ENCODE data around the gene FAM120B.
"Not testable (repeated sequence)": the region's sequence is repeated elsewhere in the genome, so short reads cannot be mapped to it uniquely, and the experiment has no call there.

The FAM120B gene

GRCh38 chr6:170402318-170403040, 95.9 kb downstream of the FAM120B start:
- Histone ChIP-seq H3K36me3 (peaks cover 63 to 97% (median 90%) of the 10 kb centered on the region in 11 experiments), H3K9me3 (replicated peaks in 1 of 11) (no peaks in the 10 kb centered on the region), H3K27ac (no peak overlapping the region), H3K27me3 (no peaks in the 10 kb centered on the region), H4K20me1 (peaks cover 0 to 8% (median 0%) of the 10 kb centered on the region in 11 experiments; a peak in 2 of 22 replicates), H3K4me2 (no peak overlapping the region), H3K4me3 (no peak overlapping the region), H3K9ac (no peak overlapping the region), H3K4me1 (peaks cover 0 to 21% (median 0%) of the 10 kb centered on the region in 10 experiments; a peak in 7 of 20 replicates)
- TF ChIP-seq Cebpa-rat (IDR thresholded peaks at IDR 0.05) = no peak

- Histone ChIP-seq H3K4me2 (no peak overlapping the region), H3K9ac (no peak overlapping the region), H3K4me3 (no peak overlapping the region), H3K27me3 (no peaks in the 10 kb centered on the region), H3K4me1 (peaks cover 0 to 30% (median 0%) of the 10 kb centered on the region in 10 experiments; a peak in 7 of 20 replicates), H4K20me1 (peaks cover 0 to 8% (median 0%) of the 10 kb centered on the region in 11 experiments; a peak in 2 of 22 replicates), H3K27ac (no peak overlapping the region), H3K36me3 (peaks cover 56 to 90% (median 85%) of the 10 kb centered on the region in 11 experiments), H3K9me3 (replicated peaks in 1 of 11) (no peaks in the 10 kb centered on the region)
- TF ChIP-seq Cebpa-rat (IDR thresholded peaks at IDR 0.05) = no peak
These were observed 96.9 kb downstream of the FAM120B start for GRCh38 chr6:170403451-170403850.

- no peak overlapping the region for H3K27ac ChIP-seq
- H3K4me1 ChIP-seq = peaks cover 0 to 30% (median 0%) of the 10 kb centered on the region in 10 experiments; a peak in 7 of 20 replicates
- peaks cover 50 to 84% (median 79%) of the 10 kb centered on the region in 11 experiments for H3K36me3 ChIP-seq
These were observed 97.5 kb downstream of the FAM120B start for GRCh38 chr6:170404036-170404435.

GRCh38 chr6:170404697-170405096, 98.1 kb downstream of the FAM120B start:
- Histone ChIP-seq H3K4me3 (no peak overlapping the region), H3K4me1 (peaks cover 0 to 30% (median 0%) of the 10 kb centered on the region in 10 experiments; a peak in 7 of 20 replicates), H3K9ac (no peak overlapping the region), H3K27me3 (no peaks in the 10 kb centered on the region), H3K4me2 (no peak overlapping the region), H3K9me3 (replicated peaks in 1 of 11) (peaks cover 0 to 2% (median 0%) of the 10 kb centered on the region in 11 experiments; a peak in 1 of 22 replicates), H4K20me1 (peaks cover 0 to 8% (median 0%) of the 10 kb centered on the region in 11 experiments; a peak in 2 of 22 replicates), H3K36me3 (peaks cover 48 to 78% (median 73%) of the 10 kb centered on the region in 11 experiments), H3K27ac (no peak overlapping the region)
- TF ChIP-seq Cebpa-rat (IDR thresholded peaks at IDR 0.05) = no peak

More at GRCh38 chr6:170404036-170404435, 97.5 kb downstream of the FAM120B start:
- no peak for TF ChIP-seq Cebpa-rat (IDR thresholded peaks at IDR 0.05)
- Histone ChIP-seq H3K4me2 (no peak overlapping the region), H3K9ac (no peak overlapping the region), H3K9me3 (replicated peaks in 1 of 11) (no peaks in the 10 kb centered on the region), H3K4me3 (no peak overlapping the region), H4K20me1 (peaks cover 0 to 8% (median 0%) of the 10 kb centered on the region in 11 experiments; a peak in 2 of 22 replicates), H3K27me3 (no peaks in the 10 kb centered on the region)

- peaks cover 0 to 7% (median 0%) of the 10 kb centered on the region in 11 experiments; a peak in 2 of 22 replicates for H4K20me1 ChIP-seq
- H3K9ac ChIP-seq = no peak overlapping the region
- no peak overlapping the region for H3K4me3 ChIP-seq
- peaks cover 0 to 30% (median 0%) of the 10 kb centered on the region in 10 experiments; a peak in 7 of 20 replicates for H3K4me1 ChIP-seq
- no peak overlapping the region for H3K4me2 ChIP-seq
- peaks cover 41 to 70% (median 66%) of the 10 kb centered on the region in 11 experiments for H3K36me3 ChIP-seq
- no peaks in the 10 kb centered on the region for H3K27me3 ChIP-seq
- H3K27ac ChIP-seq = no peak overlapping the region
- peaks cover 0 to 10% (median 1%) of the 10 kb centered on the region in 11 experiments; a peak in 6 of 22 replicates for H3K9me3 ChIP-seq (replicated peaks in 1 of 11)
- TF ChIP-seq Cebpa-rat (IDR thresholded peaks at IDR 0.05) = no peak
These were observed 98.9 kb downstream of the FAM120B start for GRCh38 chr6:170405311-170405975.

- H3K4me3 ChIP-seq = no peak overlapping the region
- H4K20me1 ChIP-seq = peaks cover 0 to 3% (median 0%) of the 10 kb centered on the region in 11 experiments; a peak in 1 of 22 replicates
- H3K9ac ChIP-seq = no peak overlapping the region
- peak overlapping the region in 3 of 11 experiments; percentile 27 to 69 (median 69); a peak in 6 of 22 replicates for H3K4me2 ChIP-seq
- no peaks in the 10 kb centered on the region for H3K27me3 ChIP-seq
- peaks cover 24 to 53% (median 48%) of the 10 kb centered on the region in 11 experiments for H3K36me3 ChIP-seq
- no peak overlapping the region for H3K27ac ChIP-seq
- peaks cover 0 to 21% (median 4%) of the 10 kb centered on the region in 11 experiments; a peak in 8 of 22 replicates for H3K9me3 ChIP-seq (replicated peaks in 1 of 11)
- H3K4me1 ChIP-seq = peaks cover 0 to 30% (median 0%) of the 10 kb centered on the region in 10 experiments; a peak in 7 of 20 replicates
- no peak; a peak in 1 of 22 replicates for TF ChIP-seq Cebpa-rat (IDR thresholded peaks at IDR 0.05)
These were observed 100.6 kb downstream of the FAM120B start for GRCh38 chr6:170407200-170407599.

GRCh38 chr6:170407932-170408331, 101.4 kb downstream of the FAM120B start:
- TF ChIP-seq Cebpa-rat (IDR thresholded peaks at IDR 0.05) = no peak
- Histone ChIP-seq H3K27me3 (no peaks in the 10 kb centered on the region), H3K4me3 (no peak overlapping the region), H3K4me2 (peak overlapping the region in 3 of 11 experiments; percentile 27 to 69 (median 69); a peak in 5 of 22 replicates), H3K27ac (no peak overlapping the region), H3K9me3 (replicated peaks in 1 of 11) (peaks cover 0 to 21% (median 4%) of the 10 kb centered on the region in 11 experiments; a peak in 8 of 22 replicates), H3K9ac (no peak overlapping the region), H3K36me3 (peaks cover 24 to 45% (median 41%) of the 10 kb centered on the region in 11 experiments), H4K20me1 (no peaks in the 10 kb centered on the region), H3K4me1 (peaks cover 0 to 30% (median 0%) of the 10 kb centered on the region in 10 experiments; a peak in 7 of 20 replicates)

GRCh38 chr6:170409746-170410145, 103.2 kb downstream of the FAM120B start:
- peaks cover 0 to 30% (median 0%) of the 10 kb centered on the region in 10 experiments; a peak in 7 of 20 replicates for H3K4me1 ChIP-seq
- not testable (repeated sequence) for H3K27me3 ChIP-seq, H4K20me1 ChIP-seq, H3K4me2 ChIP-seq, H3K27ac ChIP-seq, H3K4me3 ChIP-seq, H3K9ac ChIP-seq
- H3K9me3 ChIP-seq (replicated peaks in 1 of 11) = peaks cover 0 to 26% (median 4%) of the 10 kb centered on the region in 11 experiments; a peak in 8 of 22 replicates
- H3K36me3 ChIP-seq = peaks cover 15 to 27% (median 24%) of the 10 kb centered on the region in 11 experiments
